GM18508 (cell line): Measurements from ENCODE around the gene CALB2.

Experiments
- ATAC-seq: cut with Tn5 transposase; IDR thresholded peaks from one replicate; pipeline ENCODE4 v1.9.1; 2021; ENCODE audit warnings: moderate number of reproducible peaks; ENCODE audit not compliant: insufficient read depth, unreplicated experiment

CALB2 gene

DNA sequence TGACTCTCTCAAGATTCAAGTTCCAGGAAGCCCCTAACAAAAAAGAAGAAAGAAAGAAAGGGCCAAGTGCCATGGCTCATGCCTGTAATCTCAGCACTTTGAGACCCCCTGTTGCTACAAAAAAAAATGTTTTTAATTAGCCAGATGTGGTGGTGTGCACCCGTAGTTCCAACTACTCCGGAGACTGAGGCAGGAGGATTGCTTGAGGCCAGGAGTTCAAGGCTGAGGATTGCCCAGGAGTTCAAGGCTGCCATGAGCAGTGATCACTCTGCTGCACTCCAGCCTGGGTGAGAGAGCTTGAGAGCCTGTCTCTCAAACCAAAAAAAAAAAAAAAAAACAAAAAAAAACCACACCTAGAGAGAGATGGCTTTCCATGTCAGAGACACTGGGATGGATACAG is 64.5 kb downstream of the CALB2 start:
- no peak for ATAC-seq

DNA sequence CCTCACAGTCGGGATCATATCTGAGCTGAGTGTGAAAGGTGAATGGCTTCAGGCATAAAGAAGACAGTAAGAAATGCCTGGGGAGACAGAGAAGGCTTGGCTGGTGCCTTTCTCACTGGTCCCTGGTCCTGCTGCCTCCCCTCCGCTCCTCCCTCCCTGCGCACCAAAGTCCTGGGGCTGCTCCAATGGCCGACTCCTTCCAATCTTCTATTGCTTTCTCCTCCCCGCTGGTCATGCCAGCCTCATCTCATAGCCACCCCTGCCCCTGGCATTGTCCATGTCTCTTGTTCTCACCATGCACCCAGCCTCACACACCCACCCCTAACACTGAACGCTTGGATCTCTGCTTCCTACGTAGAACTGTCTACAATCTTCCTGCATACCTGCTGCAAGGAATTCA is 65.3 kb downstream of the CALB2 start:
- no peak for ATAC-seq

DNA sequence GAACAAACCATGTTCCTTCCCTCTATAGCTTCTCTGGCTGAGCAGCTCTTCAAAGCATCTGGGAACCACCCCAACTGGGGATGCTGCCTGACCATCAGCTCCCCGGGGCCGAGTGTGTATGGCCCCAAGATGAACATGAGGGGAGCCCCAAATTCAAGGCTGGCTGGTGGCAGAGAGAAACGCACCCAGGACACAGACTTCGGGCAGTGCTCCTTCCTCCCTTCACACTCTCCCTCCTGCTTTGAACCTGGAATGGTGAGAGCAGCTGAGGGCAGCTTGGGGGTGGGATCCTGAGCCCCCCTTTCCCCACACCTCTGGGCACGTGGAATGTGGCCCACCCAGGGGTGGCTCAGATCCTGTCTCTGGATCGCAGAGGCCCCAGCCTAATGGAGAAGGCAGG is 66.1 kb downstream of the CALB2 start:
- no peak for ATAC-seq

DNA sequence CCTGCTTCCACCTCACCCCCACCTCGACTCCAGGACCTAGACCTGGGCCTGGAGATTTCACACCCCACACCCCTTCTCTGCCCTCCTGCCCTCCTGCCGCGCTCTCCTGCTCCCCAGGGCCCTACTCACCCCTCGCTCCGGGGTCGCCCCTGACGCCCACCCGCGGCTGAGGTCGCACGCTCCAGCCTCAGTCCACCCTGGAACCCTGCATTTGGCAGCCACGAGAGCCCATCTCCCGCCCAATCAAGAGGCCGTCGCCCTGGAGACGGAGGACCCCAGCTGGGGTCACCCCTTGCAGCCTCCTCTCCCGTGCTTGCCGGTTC is 67.2 kb downstream of the CALB2 start:
- ATAC-seq = no peak

DNA sequence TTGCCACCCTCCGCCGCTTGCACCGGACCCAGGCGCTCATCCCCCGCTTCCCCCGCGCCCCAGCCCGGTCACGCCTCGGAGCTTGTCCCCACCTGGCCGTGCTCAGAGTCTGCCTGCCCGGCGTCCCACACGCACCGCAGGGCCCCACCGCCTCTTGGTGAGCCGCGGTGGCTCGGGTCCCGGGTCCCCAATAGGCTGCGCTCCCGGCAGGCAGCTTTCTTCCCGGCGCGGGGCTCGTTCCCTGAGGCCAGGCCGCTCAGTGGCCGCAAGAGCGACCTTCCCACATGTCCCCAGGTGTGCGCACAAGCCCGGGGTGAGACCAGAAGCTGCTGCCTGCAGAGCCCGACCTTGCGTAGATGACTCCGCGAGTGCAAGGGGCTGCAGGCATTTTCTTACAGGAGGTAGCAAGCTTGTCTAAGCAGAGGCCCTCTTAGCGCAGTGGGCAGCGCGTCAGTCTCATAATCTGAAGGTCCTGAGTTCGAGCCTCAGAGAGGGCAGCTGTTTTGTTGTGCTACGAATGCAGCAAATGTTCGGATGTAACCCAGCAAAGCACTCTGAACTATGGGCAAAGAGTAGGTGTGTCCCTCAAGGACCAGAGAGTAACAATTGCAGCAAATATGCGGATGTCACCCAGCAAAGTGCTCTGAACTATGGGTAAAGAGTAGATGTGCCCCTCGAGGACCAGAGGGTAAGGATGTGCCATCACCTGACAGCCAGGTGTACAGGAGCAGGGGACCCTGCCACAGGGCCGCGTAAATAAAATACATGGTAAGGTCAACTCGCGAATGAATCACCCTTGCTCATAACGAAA is 67.8 kb downstream of the CALB2 start:
- no peak for ATAC-seq

DNA sequence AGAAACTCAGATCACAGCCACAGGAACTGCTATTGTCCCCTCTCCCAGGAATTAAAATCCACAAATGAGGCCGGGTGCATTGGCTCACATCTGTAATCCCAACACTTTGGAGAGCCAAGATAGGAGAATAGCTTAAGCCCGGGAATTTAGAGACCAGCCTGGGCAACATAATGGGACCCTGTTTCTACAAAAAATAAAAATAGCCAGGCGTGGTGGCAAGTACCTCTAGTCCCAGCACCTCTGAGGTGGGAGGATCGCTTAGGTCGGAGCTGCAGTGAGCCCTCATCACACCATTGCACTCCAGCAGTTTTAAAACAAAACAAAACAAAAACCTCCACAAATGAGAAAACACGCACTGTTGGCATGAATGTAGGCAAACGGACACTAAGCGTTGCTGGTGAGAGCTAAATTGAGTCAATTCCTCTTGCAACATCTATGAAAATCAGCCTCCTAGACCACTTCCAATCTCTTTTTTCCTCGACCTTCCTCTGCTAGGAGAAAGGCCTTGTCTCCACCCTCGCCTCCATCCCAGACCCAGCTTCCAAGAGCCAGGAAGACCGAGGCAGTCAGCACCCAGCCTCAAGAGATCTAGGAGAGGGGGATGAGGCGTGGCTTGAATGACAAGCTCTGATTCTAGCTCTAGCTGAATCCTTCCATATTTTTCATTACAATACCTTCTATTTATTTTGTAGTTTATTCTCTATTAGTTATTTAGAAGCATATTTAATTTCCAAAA is 68.5 kb downstream of the CALB2 start:
- ATAC-seq = no peak

DNA sequence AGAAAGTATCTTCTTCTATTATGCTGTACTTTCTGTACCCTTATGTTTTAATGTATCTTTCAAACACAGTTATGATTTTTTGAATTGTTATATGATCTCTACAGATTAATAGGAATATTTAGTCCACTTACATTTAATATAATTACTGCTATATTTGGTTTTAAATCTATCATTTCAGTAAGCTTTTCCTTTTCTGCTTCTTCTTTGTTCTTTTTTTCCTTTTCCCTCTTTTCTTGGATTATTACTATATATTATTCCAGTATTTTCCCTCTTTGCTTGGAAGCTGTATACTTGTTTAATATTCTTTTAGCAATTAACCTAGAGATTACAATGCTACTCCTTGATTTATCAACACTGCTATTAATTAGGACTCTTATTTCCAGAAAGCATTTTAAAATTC is 69.9 kb downstream of the CALB2 start:
- ATAC-seq = no peak

DNA sequence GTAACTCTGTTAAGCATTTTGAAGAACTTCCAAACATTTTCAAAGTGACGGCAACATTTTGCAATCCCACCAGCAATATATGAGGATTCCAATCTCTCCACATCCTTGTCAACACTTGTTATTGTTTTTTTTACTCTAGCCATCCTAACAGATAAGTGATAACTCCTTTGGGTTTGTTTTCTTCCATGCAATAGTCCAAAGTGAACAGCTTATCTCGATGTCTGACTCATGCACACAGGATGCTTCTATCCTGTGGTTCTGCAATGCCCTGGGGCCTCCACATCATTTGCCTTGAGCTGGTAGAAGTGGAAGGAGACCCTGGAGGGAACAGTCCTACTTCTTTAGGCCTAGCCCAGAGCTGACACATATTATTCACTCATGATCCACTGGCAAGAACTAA is 70.4 kb downstream of the CALB2 start:
- no peak for ATAC-seq

DNA sequence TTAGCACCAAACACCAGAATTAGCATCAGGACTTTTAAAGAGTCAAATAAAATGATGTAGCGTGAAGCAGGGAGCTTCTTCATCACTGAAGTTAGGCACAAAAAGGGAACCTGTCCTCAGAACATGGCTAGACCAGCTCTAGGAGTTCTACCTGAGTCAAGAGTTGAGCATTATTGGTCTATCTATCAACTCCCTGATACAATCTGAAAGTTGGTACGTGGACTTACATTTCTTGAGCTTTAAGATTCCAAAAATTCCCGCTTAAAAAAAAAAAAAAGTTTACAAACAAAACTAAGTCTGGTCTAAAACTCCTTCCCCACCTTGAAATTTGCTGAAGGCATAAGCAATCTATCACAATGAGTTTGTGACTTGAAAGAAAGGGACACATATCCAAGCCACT is 71.1 kb downstream of the CALB2 start:
- ATAC-seq = no peak

DNA sequence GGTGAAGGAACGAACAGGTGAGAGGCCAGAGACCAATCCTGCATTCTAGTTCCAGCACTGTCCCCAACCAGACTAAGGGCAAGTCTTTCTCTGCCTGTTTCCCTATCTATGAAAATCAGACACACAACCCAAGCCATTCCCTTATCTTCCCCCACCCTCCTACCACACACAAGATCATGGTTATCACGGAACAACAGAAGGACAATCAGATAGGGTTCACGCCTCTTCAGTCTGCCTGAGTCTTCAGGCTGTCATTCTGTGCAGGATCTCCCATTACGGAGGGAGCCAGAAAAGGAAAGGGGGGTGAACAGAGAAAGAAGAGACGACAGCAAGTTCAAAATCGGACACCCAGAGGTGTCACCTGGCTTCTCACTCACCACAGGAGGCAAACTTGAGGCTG is 72.2 kb downstream of the CALB2 start:
- no peak for ATAC-seq

DNA sequence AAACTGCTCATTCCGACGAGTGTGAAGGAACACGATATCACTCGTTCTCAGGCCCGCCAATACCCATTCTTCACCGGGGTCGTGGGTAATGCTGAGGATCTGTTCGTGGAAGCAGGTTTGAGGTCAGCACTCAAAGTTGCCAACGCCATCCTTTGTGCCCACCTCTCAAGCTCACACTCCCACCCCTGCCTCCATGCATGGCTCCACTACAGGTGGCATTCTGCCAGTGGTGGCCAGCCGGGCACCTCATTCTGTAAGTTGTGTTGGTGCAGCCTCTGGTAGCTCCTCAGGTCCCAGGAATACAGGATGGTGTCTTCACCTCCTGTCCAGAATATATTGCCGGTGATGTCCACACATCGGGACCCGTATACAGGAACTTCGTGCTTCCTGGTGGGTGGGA is 72.7 kb downstream of the CALB2 start:
- ATAC-seq = no peak

DNA sequence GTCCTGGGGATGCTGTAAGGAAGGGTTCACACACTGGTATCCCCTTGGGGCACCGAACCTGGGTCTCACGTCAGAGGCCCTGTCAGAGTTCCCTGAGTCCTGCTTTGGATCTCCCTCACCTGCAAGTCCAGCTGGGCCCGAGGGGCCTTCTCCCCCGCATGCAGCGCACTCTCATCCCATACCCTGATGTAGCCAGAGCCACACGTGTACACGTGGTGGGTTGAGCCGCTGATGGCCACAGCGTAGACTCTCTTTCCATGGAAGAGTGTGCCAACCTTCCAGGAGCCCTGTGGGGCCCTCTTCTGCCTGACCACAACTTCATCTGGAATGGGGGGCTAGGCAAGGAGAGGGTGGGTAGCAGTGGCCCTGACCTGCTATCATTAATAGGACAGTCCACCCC is 73.5 kb downstream of the CALB2 start:
- ATAC-seq = no peak

DNA sequence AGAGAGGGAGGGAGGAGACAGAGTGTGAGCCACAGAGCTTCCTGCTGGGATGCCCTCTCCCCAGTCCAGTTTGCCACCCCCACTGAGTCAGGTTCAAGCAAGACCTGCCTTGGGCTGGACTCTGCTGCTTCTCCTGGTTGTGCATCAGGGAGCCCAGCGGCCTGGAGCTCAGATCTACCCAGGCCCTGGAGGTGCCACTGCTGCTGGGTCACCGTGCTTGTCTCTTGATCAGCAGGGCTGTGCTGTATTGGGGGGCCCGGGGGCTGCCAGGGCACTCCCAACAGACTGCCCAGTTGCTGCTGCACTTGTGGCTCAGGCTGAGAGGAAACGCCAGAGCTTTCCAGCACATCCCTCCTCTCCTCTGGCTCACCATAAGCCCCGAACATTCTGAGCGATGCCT is 74.4 kb downstream of the CALB2 start:
- ATAC-seq = no peak

DNA sequence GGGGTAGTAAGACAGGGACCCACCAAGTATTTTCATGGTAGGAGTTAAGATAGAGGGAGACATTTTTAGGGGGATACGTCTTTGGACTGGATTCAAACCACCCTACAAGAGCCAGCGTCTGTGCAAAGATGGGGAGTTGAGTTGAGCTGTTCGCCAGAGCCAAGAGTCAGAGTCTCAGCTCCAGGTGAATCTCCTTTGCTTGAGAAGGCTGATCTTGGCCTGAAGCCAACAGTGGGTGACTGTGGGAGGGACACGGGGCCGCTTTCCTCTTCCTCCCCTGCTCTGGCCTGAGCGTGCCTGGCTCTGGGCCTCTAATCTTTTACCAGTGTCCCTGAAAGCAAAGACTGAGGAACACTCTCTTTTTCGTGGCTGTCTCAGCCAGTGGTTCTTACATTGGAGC is 78.0 kb downstream of the CALB2 start:
- no peak for ATAC-seq

DNA sequence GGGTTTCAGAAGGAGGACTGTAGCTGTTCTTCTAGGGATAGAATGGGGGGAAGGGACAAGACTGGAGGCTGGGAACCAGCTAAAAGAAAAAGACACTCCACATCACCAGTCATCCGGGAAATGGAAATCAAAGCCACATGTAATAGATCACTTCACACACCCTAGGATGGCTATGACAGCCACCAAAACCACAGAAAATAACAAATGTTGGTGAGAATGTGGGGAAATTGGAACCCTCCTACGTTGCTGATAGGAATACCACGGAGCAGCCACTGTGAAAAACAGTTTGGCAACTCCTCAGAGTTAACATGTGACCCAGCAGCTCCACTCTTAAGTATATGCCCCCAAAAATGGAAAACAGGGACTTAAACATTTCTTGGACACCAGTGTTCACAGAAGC is 81.0 kb downstream of the CALB2 start:
- no peak for ATAC-seq
